Measurements from ENCODE around the gene ZNF431. TPM values are rescaled to one million over a fixed set of nuclear protein-coding genes. Genes with fewer than 3 reads are reported as not detected.

The ZNF431 gene
- total and polyA plus RNA-seq, 2 of the 4 experiments (the other 2 are of a cell fraction) = 4.3 to 4.5 TPM

GRCh38 chr19:21135433-21135832 is 6.4 kb upstream of the ZNF431 start:
- Histone ChIP-seq H2BK15ac (ENCODE audit: low read depth, low read length) (no peak overlapping the region), H2AFZ (replicated peaks; ENCODE audit: low read length, poor library complexity) (no peak overlapping the region), H3K4me3 (ENCODE audit: insufficient read depth, low read depth, low read length) (no peak overlapping the region), H4K20me1 (ENCODE audit: insufficient read depth, low read length) (no peaks in the 10 kb centered on the region), H3K18ac (ENCODE audit: low read depth, low read length) (no peak overlapping the region), H4K5ac (ENCODE audit: low read depth, low read length) (no peak overlapping the region), H4K91ac (ENCODE audit: insufficient read depth, low read depth, low read length) (no peak overlapping the region), H3K27ac (ENCODE audit: insufficient read depth, low read length) (no peak overlapping the region), H3K9me3 (ENCODE audit: control insufficient read depth, insufficient read depth, low read length) (no peaks in the 10 kb centered on the region), H2AK9ac (replicated peaks; ENCODE audit: low read depth, low read length, poor library complexity) (no peak overlapping the region), H3K4ac (ENCODE audit: low read depth, low read length) (no peak overlapping the region), H2BK5ac (ENCODE audit: low read depth, low read length, poor library complexity, severe bottlenecking) (no peak overlapping the region), H2AK5ac (ENCODE audit: low read depth, low read length) (no peak overlapping the region), H3K79me1 (ENCODE audit: low read depth in 1 of 2, low read length in 2 of 2) (no peaks in the 10 kb centered on the region), H4K8ac (ENCODE audit: low read depth in 2 of 2, low read length in 2 of 2) (no peak overlapping the region), H3K14ac (replicated peaks; ENCODE audit: low read depth, low read length) (no peak overlapping the region), H3K4me1 (ENCODE audit: control insufficient read depth, insufficient read depth, low read length) (no peaks in the 10 kb centered on the region), H2BK20ac (ENCODE audit: low read depth, low read length) (no peak overlapping the region), H3K4me2 (ENCODE audit: low read depth, low read length) (no peak overlapping the region), H3K9ac (ENCODE audit: low read depth, low read length) (no peak overlapping the region), H2BK120ac (ENCODE audit: low read depth, low read length) (no peak overlapping the region), H3K36me3 (ENCODE audit: control insufficient read depth, insufficient read depth, low read length) (no peaks in the 10 kb centered on the region), H3K56ac (ENCODE audit: extremely low read depth, insufficient read depth, low read length) (no peak overlapping the region), H3K23ac (ENCODE audit: low read depth, low read length) (no peak overlapping the region), H3K9me1 (ENCODE audit: insufficient read depth, low read length) (no peaks in the 10 kb centered on the region), H3K27me3 (ENCODE audit: control insufficient read depth, insufficient read depth, low read length) (no peaks in the 10 kb centered on the region)
- ChIA-PET CTCF (no interaction called here), POLR2A (ENCODE audit: unreplicated experiment) (no interaction called here)
- 60% methylated on average over 1 of the region's 8 CpGs; no CpG with 5 or more reads in 1 of the 2 experiments for WGBS, 2 experiments (ENCODE audit: extremely low coverage in 2 of 2, insufficient read length in 1 of 2)
- dilution Hi-C loops (cut with HindIII; ENCODE audit: low sequenced_read_pairs, unreplicated experiment) (no loop called here), in situ Hi-C loops (cut with MboI; ENCODE audit: low sequenced_read_pairs) (no loop called here), intact Hi-C loops (cut with micrococcal nuclease) (no loop called here)
- ATAC-seq (ENCODE audit: low read depth) (no peak), DNase-seq (no peak)
- no TSS peak for BruUV-seq (replicated peaks)
- TF ChIP-seq CTCF (conservative IDR thresholded peaks at IDR 0.05; ENCODE audit: low read depth, low read length) = no peak
- TF ChIP-seq POLR2A (IDR thresholded peaks at IDR 0.05; ENCODE audit: low read depth, low read length) = no peak
- TF ChIP-seq RFX5 (IDR thresholded peaks at IDR 0.05; ENCODE audit: low read depth, low read length) = no peak
- no peak for TF ChIP-seq NFE2L2 (IDR thresholded peaks at IDR 0.05; ENCODE audit: low read depth, low read length)
- no peak for TF ChIP-seq ELK1 (IDR thresholded peaks at IDR 0.05; ENCODE audit: borderline replicate concordance, low read depth, low read length)
- TF ChIP-seq BHLHE40 (IDR thresholded peaks at IDR 0.05; ENCODE audit: low read depth, low read length) = no peak
- TF ChIP-seq USF2 (IDR thresholded peaks at IDR 0.05; ENCODE audit: low read depth, low read length) = no peak
- no peak for TF ChIP-seq FOS (IDR thresholded peaks at IDR 0.05; ENCODE audit: low read depth, low read length)
- TF ChIP-seq RAD21 (IDR thresholded peaks at IDR 0.05; ENCODE audit: low read length) = no peak

Measured in IMR-90 (cell line).